K562 (cell line): Measurements from ENCODE around the gene CCDC34. TPM values are rescaled to one million over a fixed set of nuclear protein-coding genes. Genes with fewer than 3 reads are reported as not detected.

Experiments
- ATAC-seq: fragments of 200-7000 bp; cut with Tn5 transposase; 3 replicates; pipeline ENCODE4 v1.9.1; 2020; ENCODE audit warnings: moderate library complexity
- BruUV-seq: library from RNA; stranded (reverse); fragments of 400-500 nt; replicated peaks from 2 replicates; lab custom pipeline; 2021; lab: Mats Ljungman, UMichigan
- CTCF ChIA-PET: fragments of 300-600 bp; formaldehyde crosslinking; extraction: SDS; loops from one replicate; lab custom pipeline; 2021; ENCODE audit warnings: low intra/inter-chr PET ratio; lab: Yijun Ruan, JAX
- POLR2A ChIA-PET: fragments of 300-600, 350-650 bp; sonication (Branson Sonifier 250); formaldehyde crosslinking; extraction: SDS; loops from one replicate; lab custom pipeline; 2021; ENCODE audit warnings: antibody characterized with exemption, inconsistent platforms; lab: Yijun Ruan, JAX
- DNase-seq, 4 experiments: peaks; one replicate each; pipeline versions ENCODE4 v3.0.0 to v3.0.0-alpha.2; 2011 to 2018; ENCODE audit warnings: low spot score in 3 of 4, mixed read lengths in 3 of 4; ENCODE audit errors: extremely low read depth in 1 of 4
- FAIRE-seq: peaks from 2 replicates; lab custom pipeline; 2011; peaks lifted over from hg19 to GRCh38; lab: Jason Lieb, UNC
- H2AFZ ChIP-seq: 2 replicates; pipeline ENCODE4 v1.6.0; 2011; ENCODE audit warnings: low read depth, low read length, control low read depth, inconsistent platforms
- H3K27ac ChIP-seq: fragments of 200-600 bp; 3 replicates; pipeline ENCODE4 v1.8.0; 2011; ENCODE audit warnings: low read depth, mild to moderate bottlenecking, control low read depth, inconsistent platforms, low read length, moderate library complexity, mixed read lengths; ENCODE audit errors: extremely low read depth
- H3K27me3 ChIP-seq, 2 experiments: fragments of 300-600 bp in 1 of 2; 2 replicates in 1 of 2; 3 replicates in 1 of 2; pipeline versions ENCODE4 v1.6.0 to v1.8.0; 2011; ENCODE audit warnings: inconsistent platforms in 2 of 2, low read length in 2 of 2, mild to moderate bottlenecking in 1 of 2, mixed read lengths in 1 of 2, moderate library complexity in 1 of 2; ENCODE audit not compliant: control insufficient read depth in 2 of 2, insufficient read depth in 2 of 2
- H3K36me3 ChIP-seq: fragments of 300-600 bp; 3 replicates; pipeline ENCODE4 v1.8.0; 2011; ENCODE audit warnings: mild to moderate bottlenecking, low read length, inconsistent platforms; ENCODE audit not compliant: control insufficient read depth, insufficient read depth
- H3K4me1 ChIP-seq, 2 experiments: fragments of 200-600 bp in 1 of 2; replicated peaks in 1 of 2; 2 replicates in 1 of 2; 3 replicates in 1 of 2; pipeline versions ENCODE4 v1.5.1 to v1.8.0; 2011; ENCODE audit warnings: inconsistent platforms in 2 of 2, low read length in 2 of 2, mild to moderate bottlenecking in 1 of 2, mixed read lengths in 1 of 2, moderate library complexity in 1 of 2; ENCODE audit not compliant: control insufficient read depth in 2 of 2, insufficient read depth in 2 of 2
- H3K4me2 ChIP-seq: 2 replicates; pipeline ENCODE4 v1.6.1; 2011; ENCODE audit warnings: low read length, control low read depth, inconsistent platforms, mixed read lengths; ENCODE audit not compliant: insufficient read depth
- H3K4me3 ChIP-seq: fragments of 200-600 bp; sonication (generic), shearing (Covaris generic); 2 replicates; pipeline ENCODE4 v1.5.1; 2016; ENCODE audit warnings: control low read depth, inconsistent platforms
- H3K79me2 ChIP-seq: fragments of 200-600 bp; 3 replicates; pipeline ENCODE4 v1.8.0; 2011; ENCODE audit warnings: low read length, inconsistent platforms; ENCODE audit not compliant: control insufficient read depth, insufficient read depth
- H3K9ac ChIP-seq, 2 experiments: 2 replicates each; pipeline versions ENCODE4 v1.6.0 to v1.6.1; 2011; ENCODE audit warnings: low read depth in 2 of 2, low read length in 2 of 2, control low read depth in 1 of 2, inconsistent platforms in 1 of 2, mild to moderate bottlenecking in 1 of 2, mixed read lengths in 1 of 2; ENCODE audit not compliant: insufficient read depth in 1 of 2
- H3K9me1 ChIP-seq: one replicate; pipeline ENCODE4 v1.6.0; 2011; ENCODE audit warnings: inconsistent platforms, mild to moderate bottlenecking, low read length, moderate library complexity; ENCODE audit not compliant: control insufficient read depth, insufficient read depth
- H3K9me3 ChIP-seq: replicated peaks from 2 replicates; pipeline ENCODE4 v1.5.1; 2011; ENCODE audit warnings: low read depth, low read length, inconsistent platforms; ENCODE audit not compliant: control insufficient read depth, insufficient read depth
- H4K20me1 ChIP-seq: replicated peaks from 2 replicates; pipeline ENCODE4 v1.6.1; 2011; ENCODE audit warnings: low read length, inconsistent platforms, mixed read lengths; ENCODE audit not compliant: control insufficient read depth, insufficient read depth
- CEBPG ChIP-seq, 3 experiments: fragments of 200-800 bp in 1 of 3; sonication (Bioruptor generic) in 1 of 3; sonication (generic) in 1 of 3; formaldehyde crosslinking in 1 of 3; IDR thresholded peaks in 2 of 3; conservative IDR thresholded peaks in 1 of 3; 2 replicates each; pipeline versions ENCODE4 v1.6.1 to v1.8.0; 2016 to 2022; ENCODE audit warnings: missing compliant biosample characterization in 2 of 3, missing genetic modification characterization in 2 of 3, mild to moderate bottlenecking in 1 of 3, missing genetic modification reagents in 1 of 3
- FOXM1 ChIP-seq, 2 experiments: fragments of 450-650 bp in 1 of 2; sonication (generic) in 1 of 2; formaldehyde crosslinking in 1 of 2; IDR thresholded peaks; 2 replicates each; pipeline versions ENCODE4 v1.6.1 to v1.9.0; 2017 to 2022; ENCODE audit warnings: low read depth in 2 of 2, mild to moderate bottlenecking in 2 of 2, missing genetic modification reagents in 1 of 2, moderate library complexity in 1 of 2
- KDM1A ChIP-seq, 2 experiments: fragments of 450-650 bp; IDR thresholded peaks; 2 replicates each; pipeline ENCODE4 v1.6.1; 2016; ENCODE audit warnings: mild to moderate bottlenecking in 2 of 2
- KDM2B ChIP-seq: fragments of 250-450 bp; sonication (Bioruptor Pico); IDR thresholded peaks from 2 replicates; pipeline ENCODE4 v1.8.0; 2021; ENCODE audit warnings: mild to moderate bottlenecking, moderate library complexity
- KLF10 ChIP-seq: fragments of 250-450 bp; sonication (Bioruptor Pico); IDR thresholded peaks from 2 replicates; pipeline ENCODE4 v1.6.1; 2021; ENCODE audit warnings: matching md5 sums
- RBBP5 ChIP-seq: fragments of 200-600 bp; sonication (generic); IDR thresholded peaks from 2 replicates; pipeline ENCODE4 v1.6.1; 2012; ENCODE audit warnings: borderline replicate concordance, mild to moderate bottlenecking, low read length, control low read depth, inconsistent platforms; ENCODE audit not compliant: insufficient read depth, poor library complexity, severe bottlenecking
- TGIF2 ChIP-seq: sonication (generic); formaldehyde crosslinking; IDR thresholded peaks from 2 replicates; pipeline ENCODE4 v1.8.1; 2022; ENCODE audit warnings: mild to moderate bottlenecking, missing genetic modification reagents, moderate library complexity
- ZNF282 ChIP-seq: sonication (generic); formaldehyde crosslinking; IDR thresholded peaks from 2 replicates; pipeline ENCODE4 v1.8.1; 2023; ENCODE audit warnings: missing genetic modification reagents
- ZNF311 ChIP-seq: fragments of 250-450 bp; sonication (Bioruptor Pico); IDR thresholded peaks from 2 replicates; pipeline ENCODE4 v1.4.0; 2020; ENCODE audit warnings: mild to moderate bottlenecking, moderate library complexity
- WGBS: fragments of 100-300 bp; shearing (Covaris generic); methylation state at CpG from one replicate; pipeline ENCODE4 v1.1.6; 2016; ENCODE audit warnings: low coverage, mixed read lengths; ENCODE audit not compliant: insufficient coverage; ENCODE audit errors: missing lambda C conversion rate; 5-methylcytosine and 5-hydroxymethylcytosine counted together
- in situ Hi-C: fragments of 300-500 bp; cut with MboI; formaldehyde crosslinking; loops from 4 replicates; pipeline ENCODE4 v1.15.0; 2018; ENCODE audit warnings: inconsistent platforms, mixed read lengths
- intact Hi-C: fragments of 100-400 bp; cut with micrococcal nuclease; formaldehyde crosslinking; loops from 2 replicates; pipeline ENCODE4 v1.14.2; 2022
- polyA plus RNA-seq, 8 experiments: library from polyadenylated mRNA; depleted of rRNA in 4 of 8; stranded (reverse) in 5 of 8; unstranded in 3 of 8; fragments of >200 nt; fragmentation: Nextera tagmentation in 2 of 8; fragmentation: Illumina TruSeq in 1 of 8; extraction: Ambion mirVana in 2 of 8; extraction: Trizol in 1 of 8; gene quantifications; 2 replicates each; pipeline versions ENCODE4 v1.2.1 to v1.2.3, GENCODE V29; 2011 to 2014; ENCODE audit warnings: inconsistent platforms in 1 of 8, missing spikeins in 1 of 8
- total RNA-seq, 7 experiments: library from RNA; depleted of rRNA in 6 of 7; stranded (reverse); fragments of >200 nt in 6 of 7; fragmentation: Illumina TruSeq in 2 of 7; extraction: Trizol in 2 of 7; gene quantifications; 2 replicates each; pipeline versions ENCODE4 v1.2.1 to v1.2.3, GENCODE V29; 2011 to 2021; ENCODE audit warnings: low replicate concordance in 1 of 7
- TF ChIP-seq, protein P1 (sequence below), 2 experiments: fragments of 450-650 bp; IDR thresholded peaks; 2 replicates each; pipeline ENCODE4 v1.6.1; 2016; ENCODE audit warnings: mild to moderate bottlenecking in 2 of 2, borderline replicate concordance in 1 of 2, low read depth in 1 of 2, moderate library complexity in 1 of 2
- TF ChIP-seq, protein P2 (sequence below): sonication (generic); formaldehyde crosslinking; IDR thresholded peaks from 2 replicates; pipeline ENCODE4 v1.4.0; 2020; ENCODE audit warnings: mild to moderate bottlenecking, missing genetic modification reagents

CCDC34 gene
- total and polyA plus RNA-seq, 9 of the 15 experiments (the other 6 are each of a cell fraction or from before 2014, with no cell fraction given) = 6.2 to 42.0 (median 15.7) TPM

DNA sequence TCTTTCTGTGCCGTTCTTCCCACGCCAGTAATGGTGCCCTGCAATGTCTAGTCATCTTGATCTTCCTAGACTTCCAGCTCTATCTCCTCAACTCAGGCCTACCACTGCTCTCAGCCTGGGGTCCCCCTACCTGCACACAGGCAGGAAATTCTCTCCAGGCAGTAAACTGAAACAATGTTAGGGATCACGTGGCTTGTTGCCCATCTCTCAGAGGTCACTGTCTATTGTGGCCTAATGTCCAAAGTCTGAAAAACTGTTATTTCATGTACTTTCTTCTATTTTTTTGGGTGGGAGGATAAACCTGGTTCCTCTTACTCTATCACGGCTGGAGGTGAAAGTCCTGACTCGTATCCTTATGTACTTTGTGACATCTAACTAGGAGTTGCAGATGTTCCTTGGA is 59.1 kb downstream of the CCDC34 start:
- ATAC-seq (no peak), FAIRE-seq (no peak), DNase-seq (no peak)
- peaks cover 0 to 7% of the 10 kb centered on the region in 2 experiments; a peak in 1 of 5 replicates for H3K4me1 ChIP-seq
- H3K4me3 ChIP-seq = no peak overlapping the region
- CTCF ChIA-PET = no interaction called here
- no peak overlapping the region for H3K9ac ChIP-seq
- no peak overlapping the region for H3K4me2 ChIP-seq
- POLR2A ChIA-PET = no interaction called here
- no peaks in the 10 kb centered on the region for H3K9me1 ChIP-seq
- peaks cover 2% of the 10 kb centered on the region; the same call in 1 of the 2 replicates for H3K9me3 ChIP-seq
- intact Hi-C loops = no loop called here
- H3K27me3 ChIP-seq = no peaks in the 10 kb centered on the region
- 28% methylated on average over 5 of the region's 5 CpGs for WGBS
- no peaks in the 10 kb centered on the region for H4K20me1 ChIP-seq
- BruUV-seq = no TSS peak
- in situ Hi-C loops = loop anchor here (5.0 kb wide), 1 partner anchor 117 kb away; no protein-coding TSS in a partner anchor
- H3K79me2 ChIP-seq = no peaks in the 10 kb centered on the region
- H2AFZ ChIP-seq = peak overlapping the region; percentile 46; the same call in 1 of the 2 replicates
- no peaks in the 10 kb centered on the region for H3K36me3 ChIP-seq
- H3K27ac ChIP-seq = no peak overlapping the region
- TF ChIP-seq, protein P1, sequence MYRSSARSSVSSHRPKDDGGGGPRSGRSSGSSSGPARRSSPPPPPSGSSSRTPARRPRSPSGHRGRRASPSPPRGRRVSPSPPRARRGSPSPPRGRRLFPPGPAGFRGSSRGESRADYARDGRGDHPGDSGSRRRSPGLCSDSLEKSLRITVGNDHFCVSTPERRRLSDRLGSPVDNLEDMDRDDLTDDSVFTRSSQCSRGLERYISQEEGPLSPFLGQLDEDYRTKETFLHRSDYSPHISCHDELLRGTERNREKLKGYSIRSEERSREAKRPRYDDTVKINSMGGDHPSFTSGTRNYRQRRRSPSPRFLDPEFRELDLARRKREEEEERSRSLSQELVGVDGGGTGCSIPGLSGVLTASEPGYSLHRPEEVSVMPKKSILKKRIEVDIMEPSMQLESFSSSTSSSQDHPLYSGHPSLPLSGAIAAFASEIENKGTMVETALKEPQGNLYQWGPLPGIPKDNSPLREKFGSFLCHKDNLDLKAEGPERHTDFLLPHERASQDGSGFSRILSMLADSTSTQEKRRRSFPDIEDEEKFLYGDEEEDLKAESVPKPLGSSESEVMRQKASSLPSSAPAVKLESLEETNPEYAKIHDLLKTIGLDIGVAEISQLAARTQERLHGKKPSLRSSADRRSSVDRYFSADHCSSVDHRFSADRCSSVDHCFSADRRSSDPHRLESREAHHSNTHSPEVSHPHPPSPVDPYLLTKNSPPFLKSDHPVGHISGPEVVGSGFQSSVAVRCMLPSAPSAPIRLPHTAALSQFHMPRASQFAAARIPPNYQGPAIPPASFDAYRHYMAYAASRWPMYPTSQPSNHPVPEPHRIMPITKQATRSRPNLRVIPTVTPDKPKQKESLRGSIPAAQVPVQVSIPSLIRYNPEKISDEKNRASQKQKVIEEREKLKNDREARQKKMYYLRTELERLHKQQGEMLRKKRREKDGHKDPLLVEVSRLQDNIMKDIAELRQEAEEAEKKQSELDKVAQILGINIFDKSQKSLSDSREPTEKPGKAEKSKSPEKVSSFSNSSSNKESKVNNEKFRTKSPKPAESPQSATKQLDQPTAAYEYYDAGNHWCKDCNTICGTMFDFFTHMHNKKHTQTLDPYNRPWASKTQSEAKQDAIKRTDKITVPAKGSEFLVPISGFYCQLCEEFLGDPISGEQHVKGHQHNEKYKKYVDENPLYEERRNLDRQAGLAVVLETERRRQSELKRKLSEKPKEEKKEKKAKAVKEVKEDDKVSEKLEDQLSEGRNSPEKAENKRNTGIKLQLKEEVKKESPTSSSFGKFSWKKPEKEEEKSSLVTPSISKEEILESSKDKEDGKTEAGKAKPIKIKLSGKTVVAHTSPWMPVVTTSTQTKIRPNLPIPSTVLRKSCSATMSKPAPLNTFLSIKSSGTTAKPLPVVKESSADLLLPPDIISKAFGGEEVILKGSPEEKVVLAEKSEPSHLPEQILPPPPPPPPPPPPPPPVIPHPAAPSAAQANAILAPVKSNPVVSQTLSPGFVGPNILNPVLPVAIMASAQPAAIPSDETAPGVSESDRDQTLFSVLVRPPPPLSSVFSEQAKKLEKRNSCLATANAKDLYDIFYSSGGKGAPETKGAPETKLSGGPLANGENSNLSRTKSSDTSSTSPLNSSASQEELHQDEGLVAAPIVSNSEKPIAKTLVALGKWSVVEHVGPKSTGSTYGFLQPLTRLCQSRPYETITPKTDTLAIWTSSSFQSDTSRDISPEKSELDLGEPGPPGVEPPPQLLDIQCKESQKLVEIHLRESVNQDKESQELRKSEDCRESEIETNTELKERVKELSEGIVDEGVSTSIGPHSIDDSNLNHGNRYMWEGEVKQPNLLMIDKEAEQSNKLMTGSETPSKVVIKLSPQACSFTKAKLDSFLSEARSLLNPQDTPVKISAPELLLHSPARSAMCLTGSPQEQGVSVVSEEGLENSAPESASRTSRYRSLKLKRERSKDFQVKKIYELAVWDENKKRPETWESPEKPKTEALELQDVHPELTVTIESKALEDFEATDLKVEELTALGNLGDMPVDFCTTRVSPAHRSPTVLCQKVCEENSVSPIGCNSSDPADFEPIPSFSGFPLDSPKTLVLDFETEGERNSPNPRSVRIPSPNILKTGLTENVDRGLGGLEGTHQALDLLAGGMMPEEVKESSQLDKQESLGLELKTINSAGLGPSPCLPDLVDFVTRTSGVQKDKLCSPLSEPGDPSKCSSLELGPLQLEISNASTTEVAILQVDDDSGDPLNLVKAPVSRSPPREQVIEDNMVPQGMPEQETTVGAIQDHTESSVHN (IDR thresholded peaks at IDR 0.05; ENCODE audit: borderline replicate concordance in 1 of 2, low read depth in 1 of 2) = no peak
- TF ChIP-seq KLF10 (CRISPR knock-in tag) (no peak), RBBP5 (no peak), ZNF282 (CRISPR knock-in tag) (no peak), KDM1A (IDR thresholded peaks at IDR 0.05) (no peak), ZNF311 (no peak), CEBPG (CRISPR knock-in tag; IDR thresholded peaks at IDR 0.05) (no peak), CEBPG (tag; conservative IDR thresholded peaks at IDR 0.05 in 1 of 2, IDR thresholded peaks at IDR 0.05 in 1 of 2) (no peak), FOXM1 (IDR thresholded peaks at IDR 0.05; ENCODE audit: low read depth) (no peak), FOXM1 (CRISPR knock-in tag; IDR thresholded peaks at IDR 0.05; ENCODE audit: low read depth) (no peak), TGIF2 (CRISPR knock-in tag) (no peak), KDM2B (CRISPR knock-in tag) (no peak)
- TF ChIP-seq, protein P2, sequence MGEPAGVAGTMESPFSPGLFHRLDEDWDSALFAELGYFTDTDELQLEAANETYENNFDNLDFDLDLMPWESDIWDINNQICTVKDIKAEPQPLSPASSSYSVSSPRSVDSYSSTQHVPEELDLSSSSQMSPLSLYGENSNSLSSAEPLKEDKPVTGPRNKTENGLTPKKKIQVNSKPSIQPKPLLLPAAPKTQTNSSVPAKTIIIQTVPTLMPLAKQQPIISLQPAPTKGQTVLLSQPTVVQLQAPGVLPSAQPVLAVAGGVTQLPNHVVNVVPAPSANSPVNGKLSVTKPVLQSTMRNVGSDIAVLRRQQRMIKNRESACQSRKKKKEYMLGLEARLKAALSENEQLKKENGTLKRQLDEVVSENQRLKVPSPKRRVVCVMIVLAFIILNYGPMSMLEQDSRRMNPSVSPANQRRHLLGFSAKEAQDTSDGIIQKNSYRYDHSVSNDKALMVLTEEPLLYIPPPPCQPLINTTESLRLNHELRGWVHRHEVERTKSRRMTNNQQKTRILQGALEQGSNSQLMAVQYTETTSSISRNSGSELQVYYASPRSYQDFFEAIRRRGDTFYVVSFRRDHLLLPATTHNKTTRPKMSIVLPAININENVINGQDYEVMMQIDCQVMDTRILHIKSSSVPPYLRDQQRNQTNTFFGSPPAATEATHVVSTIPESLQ (CRISPR knock-in tag) = no peak
